HG03457 (cell line): ENCODE measurements around the gene DCAF5.

Experiments used
- ATAC-seq: cut with Tn5 transposase; IDR thresholded peaks from one replicate; pipeline ENCODE4 v1.9.1; 2021; ENCODE audit warnings: moderate number of reproducible peaks; ENCODE audit not compliant: unreplicated experiment

Gene DCAF5

DNA sequence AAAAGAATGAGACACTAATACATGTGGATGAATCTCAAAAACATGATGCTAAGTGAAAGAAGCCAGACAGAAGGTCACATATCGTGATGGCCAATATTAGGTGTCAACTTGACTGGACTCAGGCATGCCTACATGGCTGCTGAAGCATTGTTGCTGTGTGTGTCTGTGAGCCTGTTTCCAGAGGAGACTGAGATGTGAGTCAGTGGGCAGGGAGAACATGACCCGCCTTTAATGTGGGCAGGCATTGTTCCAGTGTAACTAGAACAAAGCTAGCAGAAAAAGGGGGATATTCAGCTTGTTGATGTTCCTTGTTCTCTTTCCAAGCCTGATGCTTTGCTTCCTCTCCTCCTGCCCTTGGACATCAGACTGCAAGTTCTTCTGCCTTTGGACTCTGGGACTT, 47.6 kb downstream of the DCAF5 start:
- no peak for ATAC-seq

DNA sequence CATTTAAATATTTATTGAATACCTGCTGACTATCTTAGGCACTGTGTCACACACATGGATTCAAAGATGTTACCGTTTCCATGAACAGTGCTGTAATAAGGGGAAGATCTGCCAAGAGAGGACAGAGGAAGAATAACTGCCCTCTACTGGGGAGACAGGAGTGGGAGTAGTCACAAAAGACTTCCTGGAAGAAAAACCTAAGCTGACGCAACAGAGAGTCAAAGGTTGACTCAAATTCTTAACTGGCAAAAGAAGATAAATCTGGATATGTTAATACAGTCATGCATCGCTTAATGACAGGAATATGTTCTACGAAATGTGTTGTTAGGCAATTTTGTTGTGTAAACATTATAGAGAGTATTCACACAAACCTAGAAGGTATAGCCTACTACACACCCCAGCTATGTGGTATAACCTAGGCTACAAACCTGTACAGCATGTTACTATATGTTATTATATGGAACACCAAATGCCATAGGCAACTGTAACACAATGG, 51.5 kb downstream of the DCAF5 start:
- no peak for ATAC-seq

DNA sequence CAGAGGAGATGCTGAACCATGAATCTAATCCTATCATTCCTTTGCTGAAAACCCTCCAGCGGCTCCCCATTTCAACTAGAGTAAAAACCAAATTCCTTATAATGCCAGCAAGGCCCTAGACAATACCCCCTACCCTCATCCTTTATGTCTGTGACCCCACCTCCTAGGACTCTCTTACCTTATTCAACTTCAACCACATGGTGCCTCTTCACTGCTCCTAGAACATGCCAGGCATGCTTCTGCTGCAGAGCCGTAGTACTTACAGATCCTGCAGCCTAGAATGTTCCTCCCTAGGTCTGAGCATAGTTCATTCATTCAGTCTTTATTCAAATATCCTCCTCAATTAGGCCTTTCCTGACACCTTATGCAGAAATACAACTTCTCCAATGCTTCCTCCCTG, 54.9 kb downstream of the DCAF5 start:
- no peak for ATAC-seq

DNA sequence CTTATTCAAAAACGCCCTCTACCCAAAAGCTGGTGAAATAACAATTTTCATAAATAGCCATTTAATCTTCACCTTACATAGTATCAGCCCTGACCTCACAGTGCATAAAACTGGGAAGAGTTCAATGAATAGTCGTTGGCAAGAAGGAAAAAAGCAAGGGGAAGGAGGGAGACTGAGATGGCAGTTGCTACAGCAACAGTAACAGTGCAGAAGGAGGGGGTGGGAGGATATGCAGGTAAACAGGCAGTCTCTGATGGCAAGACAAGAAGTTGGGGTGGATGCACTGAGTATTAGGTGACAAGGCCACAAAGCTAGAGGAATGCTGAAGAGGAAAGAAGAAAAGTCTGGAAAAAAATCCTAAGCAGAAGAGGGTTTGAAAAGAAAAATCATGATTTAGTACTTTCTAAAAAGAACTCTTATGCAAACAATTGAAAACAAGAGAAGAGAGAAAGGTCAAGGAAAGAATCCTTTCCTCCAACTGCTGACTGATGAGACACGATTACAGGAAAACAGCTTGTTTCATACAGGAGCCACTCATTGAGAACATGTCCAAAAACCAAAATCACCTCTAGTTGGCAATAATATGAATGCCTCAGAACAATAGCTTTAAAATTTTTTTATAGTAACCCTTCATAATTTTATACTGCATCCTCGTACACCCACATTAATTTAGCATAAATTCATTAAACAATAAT, 56.0 kb downstream of the DCAF5 start:
- ATAC-seq: no peak

DNA sequence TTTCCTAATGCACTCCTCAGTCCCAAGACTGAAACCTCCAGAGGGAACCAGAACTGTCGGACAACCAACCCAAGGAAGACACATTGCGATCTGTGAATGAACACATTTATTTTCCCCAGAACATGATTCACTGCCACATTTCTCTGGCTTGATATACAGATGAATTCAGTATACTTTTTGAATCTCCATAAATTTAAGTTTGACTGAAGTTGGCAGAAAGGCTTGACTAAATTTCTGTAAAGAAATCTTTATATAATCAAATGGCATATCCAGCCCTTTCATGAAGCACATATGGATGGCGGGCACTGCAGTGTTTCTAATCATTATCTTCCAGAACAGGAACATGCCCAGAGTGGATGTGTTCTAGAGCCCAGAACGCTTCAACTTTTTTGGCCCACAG, 56.7 kb downstream of the DCAF5 start:
- ATAC-seq: no peak

DNA sequence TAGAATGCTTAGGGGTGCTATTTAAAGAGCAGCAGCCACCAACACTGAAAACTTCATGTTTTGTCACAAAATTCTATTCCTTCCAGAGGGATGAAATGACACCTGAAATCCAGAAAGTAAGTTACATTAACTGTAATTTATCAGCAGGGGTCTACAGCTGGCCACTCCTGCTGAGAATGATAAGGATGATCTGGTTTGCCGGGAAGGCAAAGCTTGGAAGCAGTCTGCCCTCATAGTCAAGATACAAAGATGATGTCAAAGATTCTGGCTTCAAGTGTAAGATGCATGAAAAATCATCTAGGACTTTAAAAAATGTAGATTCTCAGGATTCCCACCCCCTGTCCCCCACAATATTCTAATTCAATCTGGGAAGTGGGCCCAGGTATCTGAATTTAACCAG, 58.4 kb downstream of the DCAF5 start:
- no peak for ATAC-seq

DNA sequence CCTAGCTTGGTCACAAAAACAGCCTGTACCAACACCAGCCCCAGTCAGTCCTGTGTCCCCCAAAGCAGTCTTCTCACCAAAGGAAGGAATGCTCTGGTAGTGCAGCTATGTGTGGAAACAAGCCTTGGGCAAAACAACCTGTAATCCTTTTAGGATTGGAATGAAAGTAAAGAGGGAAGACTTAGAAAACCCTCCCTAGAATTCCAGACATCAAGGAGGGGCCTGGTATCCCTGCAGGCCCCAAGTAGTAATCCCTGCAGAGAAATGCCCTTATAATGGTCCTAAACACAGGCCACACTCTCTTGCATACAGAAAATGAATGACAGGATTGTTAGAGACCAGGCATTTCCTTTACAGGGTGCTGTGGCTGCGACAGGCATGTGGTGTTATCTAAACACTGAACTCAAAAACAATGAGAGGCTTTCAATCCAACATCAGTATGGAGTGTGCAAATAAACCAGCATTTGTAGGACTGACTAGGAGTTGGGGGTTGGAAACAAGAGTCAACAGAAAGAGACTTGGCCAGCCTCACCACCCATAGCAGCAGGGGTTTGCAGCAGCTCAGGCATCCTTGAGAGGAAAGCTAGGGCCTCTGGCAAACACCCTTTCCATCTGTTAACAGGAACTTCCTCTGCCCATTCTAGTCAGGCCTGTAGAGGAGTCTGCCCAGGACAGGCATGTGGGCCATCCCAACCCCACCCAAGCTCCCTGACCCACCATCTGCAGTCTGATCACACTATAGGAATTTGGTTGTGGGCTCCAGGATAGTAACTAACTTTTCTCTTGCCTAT, 59.1 kb downstream of the DCAF5 start:
- ATAC-seq: no peak

DNA sequence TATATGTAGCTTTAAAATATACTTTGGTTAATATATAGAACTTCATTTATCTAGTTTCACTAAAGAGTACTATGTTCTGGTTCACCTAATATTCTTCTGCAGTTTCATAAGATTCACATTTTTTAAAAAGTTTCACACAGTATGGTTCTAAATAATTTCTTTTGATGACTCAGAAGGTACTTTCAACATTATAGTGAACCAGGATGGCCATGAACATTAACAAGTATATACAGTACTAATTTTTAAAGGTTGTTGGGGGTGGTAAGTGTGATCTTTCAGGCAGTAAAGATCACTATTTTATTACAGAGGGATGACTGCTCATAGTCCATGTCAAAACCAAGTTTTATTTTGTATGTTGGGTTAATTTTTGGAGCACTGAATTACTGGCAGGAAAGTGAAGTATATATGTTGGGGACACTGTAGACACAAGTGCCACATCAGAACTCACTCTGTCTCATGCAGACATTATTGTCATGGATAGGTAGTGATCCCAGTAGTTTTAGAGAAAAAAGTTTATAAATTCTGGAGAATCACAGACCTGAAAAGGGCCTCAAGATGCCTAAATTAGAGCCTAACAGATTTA, 60.0 kb downstream of the DCAF5 start:
- ATAC-seq: no peak

DNA sequence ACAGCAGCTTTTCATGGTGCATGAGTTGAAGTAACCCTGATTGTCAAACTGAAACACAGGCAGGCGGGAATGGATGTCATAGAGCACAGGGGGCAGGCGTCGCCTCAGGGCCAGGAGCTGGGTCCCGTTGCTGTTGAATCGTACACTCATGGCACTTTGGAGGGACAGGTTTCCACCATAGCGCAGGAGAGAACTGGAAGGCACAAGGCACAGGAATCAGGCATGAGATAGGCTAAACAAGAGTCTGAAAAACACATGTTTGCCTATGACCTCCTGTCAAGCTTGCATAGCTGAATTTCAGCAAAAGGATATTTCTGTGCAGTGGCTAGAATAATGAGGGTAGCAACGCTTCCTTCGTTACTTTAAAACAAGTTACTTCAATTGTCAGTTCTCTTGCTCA, 61.2 kb downstream of the DCAF5 start:
- no peak for ATAC-seq

DNA sequence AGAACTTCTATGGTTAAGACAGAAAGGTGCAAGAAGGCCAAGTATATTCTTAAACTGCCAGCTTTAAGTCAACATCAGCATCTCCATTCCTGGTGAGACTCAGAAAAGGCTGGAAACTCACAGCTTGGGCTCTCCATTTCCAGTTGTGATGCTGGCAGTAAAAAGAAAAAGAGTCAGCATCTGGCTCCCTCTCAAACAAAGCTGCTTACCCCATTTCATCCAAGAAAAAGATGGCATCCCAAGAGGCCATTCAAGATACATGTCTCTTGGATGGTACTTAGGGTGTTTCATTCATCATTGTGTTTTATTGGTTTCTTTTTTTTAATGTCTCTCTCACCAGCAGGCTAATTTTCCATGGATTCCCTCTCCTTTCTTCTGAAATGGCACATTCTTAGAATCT, 61.9 kb downstream of the DCAF5 start:
- no peak for ATAC-seq

DNA sequence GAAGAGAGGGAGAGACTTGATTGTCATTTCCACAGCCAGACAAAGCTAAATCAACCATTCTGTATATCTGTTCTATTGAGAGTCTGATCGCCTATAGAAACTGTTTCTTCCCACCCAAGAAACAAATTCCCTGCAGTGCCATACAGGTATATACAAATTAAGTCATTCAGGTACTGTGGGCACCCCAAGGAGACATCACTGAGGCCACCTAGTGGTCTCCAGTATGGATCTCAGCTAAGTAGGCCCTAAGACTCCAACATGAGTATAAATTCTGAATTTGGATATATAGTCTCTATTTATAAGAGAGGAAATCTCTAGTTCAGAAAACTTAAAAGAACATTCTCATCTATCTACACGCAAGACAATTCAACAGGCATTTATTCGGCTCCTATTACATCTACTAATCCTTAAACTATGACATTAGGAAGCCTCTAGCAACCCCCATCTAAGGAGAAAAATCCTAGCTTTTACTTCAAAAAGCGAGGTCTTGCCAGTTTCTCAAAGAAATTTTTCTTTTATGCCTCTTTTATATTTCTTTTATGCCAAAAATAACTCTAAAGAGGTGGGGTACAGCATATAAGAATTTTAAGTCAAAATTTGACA, 62.6 kb downstream of the DCAF5 start:
- no peak for ATAC-seq

DNA sequence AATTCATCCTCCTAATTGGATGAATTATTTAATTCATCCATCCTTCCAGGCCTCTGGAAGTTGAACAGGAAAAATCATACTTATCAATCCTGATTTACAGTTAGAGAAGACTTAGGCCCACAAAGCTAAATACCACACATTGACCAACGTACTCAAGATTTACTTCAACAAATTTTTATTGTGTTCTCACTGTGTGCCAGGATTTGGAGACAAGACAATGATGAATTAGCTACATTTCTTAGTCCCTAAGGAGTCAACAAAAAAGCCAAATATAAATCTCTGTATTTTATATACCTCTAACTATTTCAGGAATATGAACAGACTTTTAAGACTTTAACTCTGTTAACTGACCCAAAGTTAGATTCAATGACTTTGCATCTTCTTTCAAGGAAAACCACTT, 63.9 kb downstream of the DCAF5 start:
- ATAC-seq: no peak

DNA sequence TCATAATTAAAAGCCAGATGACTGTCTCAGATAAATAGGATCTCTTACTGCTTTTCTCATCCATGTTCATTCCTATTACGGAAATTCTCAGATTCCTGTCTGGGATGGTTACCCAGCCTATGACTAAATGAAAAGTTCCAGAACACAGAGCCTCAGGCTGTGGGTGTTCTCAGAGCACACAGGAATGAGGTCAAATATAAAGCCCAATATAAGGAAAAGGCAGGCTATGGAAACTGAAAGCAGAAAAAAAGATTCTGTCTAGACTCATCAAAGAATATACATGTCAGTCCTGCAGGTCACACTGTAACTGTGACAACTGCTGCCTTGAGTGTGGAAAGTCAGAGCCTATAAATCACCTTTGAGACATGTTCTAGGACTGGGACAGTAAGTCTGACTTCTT, 64.3 kb downstream of the DCAF5 start:
- ATAC-seq: no peak

DNA sequence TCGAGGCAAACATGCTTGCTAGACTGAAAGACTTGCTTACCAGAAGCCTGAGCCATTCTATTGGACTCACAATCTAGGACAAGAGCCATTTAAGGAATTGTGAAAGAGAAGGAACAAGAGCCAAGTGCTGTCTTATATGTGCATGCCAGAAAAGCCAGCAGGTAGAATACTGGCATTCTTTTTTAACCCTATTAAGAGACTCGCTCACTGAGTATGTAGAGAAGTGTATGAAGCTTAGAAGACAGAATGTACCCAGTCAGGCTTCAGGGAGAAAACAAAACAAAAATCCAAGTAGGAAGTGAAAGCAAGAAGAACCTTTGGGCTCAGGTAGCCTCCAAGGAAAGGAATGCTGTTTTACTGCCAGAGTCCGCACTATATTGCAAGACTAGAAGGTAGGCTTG, 65.9 kb downstream of the DCAF5 start:
- ATAC-seq: no peak

DNA sequence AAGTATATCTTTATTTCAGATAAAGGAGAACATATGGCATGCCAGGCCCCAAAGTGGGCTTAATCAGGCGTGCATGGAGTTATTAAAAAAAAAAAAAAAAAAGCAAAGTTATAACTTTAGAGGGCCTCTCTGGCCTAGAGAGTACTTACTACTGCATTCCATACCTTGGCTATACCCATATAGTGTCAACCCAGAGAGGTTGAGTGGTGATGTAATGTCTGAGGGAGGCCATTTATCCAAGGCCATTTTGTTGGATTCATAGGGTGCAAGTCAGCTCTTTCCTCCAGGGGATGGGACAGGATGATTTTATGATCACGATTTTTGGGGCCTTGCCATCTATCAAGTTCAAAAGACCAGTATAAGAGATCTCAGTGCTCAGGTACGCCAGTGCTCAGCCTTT, 66.4 kb downstream of the DCAF5 start:
- ATAC-seq: no peak

DNA sequence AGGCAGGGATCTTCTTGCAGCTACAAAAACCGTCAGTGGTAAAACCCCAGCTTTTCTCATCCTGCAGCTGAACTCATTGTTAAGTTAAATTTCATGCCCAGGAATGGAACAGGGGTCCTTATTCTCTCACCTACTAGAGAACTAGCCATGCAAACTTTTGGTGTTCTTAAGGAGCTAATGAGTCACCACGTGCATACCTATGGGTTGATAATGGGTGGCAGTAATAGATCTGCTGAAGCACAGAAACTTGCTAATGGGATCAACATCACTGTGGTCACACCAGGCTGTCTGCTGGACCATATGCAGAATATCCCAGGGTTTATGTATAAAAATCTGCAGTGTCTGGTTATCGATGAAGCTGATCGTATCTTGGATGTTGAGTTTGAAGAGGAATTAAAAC, 68.9 kb downstream of the DCAF5 start:
- no peak for ATAC-seq

DNA sequence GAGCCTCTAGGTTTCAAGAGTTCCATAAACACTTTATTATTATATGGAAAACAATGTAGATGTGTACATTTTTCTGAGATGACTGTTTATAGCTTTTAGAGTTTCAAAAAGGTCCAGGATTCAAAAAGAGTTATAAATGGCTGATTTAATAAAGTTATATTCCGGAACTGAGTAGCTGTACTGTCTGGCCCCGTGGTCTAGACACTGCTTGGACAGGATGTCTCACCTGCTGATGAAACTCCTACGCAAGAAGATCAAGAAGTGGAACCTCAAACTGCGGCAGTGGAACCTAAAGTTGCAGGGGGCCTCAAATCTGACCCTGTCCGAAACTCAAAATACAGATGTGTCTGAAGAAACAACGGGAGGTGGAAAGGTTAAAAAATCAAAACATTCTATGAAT, 69.7 kb downstream of the DCAF5 start:
- ATAC-seq: no peak

DNA sequence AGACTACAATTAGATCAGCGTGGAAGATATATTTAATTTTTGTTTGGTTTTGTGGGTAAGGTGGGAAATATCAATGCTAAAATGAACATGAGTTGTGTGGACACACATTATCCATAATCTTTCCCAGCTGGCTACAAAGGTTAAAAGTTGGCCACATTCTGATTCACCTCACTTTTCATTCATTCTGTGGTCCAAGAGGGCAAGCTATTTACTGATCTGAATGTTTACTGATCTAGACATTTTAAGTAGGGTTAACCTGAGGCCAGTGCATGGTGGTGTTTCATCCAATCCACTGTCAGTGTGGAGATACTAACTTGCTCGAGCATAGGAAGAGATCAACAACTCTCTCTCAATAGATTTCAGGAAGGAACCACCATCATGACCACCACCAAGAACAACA, 71.6 kb downstream of the DCAF5 start:
- no peak for ATAC-seq

DNA sequence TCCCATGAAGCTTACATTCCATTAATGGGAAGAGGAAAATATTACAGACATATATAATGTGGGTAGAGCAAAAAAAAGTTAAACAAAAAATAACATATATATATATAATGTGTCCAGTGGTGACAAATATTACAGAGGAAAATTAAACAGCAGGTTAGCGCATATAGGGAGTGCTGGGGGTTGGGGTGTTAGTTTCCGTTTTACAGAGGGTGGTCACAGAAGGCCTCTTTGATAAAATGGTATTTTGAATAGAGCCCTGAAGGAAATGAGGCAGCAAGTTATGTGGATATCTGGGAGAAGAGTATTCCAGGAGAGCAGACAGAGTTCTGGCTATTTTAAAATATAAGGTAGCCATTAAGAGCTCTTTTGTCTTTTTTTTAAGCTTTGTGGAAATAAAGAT, 73.2 kb downstream of the DCAF5 start:
- no peak for ATAC-seq

DNA sequence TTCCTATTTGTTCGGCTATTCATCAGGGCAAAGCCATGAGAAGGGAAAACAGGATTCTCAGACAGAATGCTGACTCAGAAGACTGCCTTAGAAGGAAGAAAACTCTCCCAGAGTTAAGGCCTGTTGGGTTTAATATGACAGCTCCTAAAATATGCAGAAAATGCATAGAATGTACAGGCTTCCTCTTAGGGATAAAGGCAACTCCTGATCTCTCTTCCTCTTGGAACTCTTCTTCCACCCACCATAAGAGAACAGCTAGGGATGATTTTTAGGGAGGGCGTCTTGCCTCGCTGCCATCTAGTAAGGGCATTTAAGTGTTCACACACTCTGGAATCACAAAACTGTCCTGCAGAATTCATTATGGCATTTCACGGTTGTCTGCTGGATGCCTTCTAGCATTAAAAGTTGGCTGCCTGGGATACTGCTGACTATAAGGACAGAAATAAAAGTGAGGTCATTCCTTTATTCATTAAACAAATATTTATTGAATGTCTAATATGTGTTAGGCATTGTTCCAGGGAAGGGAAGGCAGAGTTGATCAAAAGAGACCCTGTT, 73.7 kb downstream of the DCAF5 start:
- ATAC-seq: no peak

DNA sequence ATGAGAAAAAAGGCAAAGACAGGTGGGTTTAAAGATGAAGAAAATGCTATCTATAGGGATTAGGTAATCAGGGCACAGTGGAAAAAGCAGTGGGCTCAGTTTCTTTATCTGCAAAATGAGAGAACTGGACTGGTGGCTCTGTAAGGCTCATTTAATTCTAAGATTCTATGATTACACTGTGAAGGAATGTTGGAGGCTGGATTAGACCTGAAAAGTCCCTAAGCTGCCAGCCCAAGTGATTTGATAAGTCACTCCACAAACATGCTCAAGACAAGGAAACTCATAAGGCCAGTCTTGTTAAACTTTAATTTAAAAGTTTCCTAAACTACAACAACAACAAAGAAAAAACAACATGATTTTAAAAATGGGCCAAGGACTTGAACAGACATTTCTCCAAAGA, 75.1 kb downstream of the DCAF5 start:
- ATAC-seq: no peak
